ENCODE measurements around the gene GIGYF2.

DNA sequence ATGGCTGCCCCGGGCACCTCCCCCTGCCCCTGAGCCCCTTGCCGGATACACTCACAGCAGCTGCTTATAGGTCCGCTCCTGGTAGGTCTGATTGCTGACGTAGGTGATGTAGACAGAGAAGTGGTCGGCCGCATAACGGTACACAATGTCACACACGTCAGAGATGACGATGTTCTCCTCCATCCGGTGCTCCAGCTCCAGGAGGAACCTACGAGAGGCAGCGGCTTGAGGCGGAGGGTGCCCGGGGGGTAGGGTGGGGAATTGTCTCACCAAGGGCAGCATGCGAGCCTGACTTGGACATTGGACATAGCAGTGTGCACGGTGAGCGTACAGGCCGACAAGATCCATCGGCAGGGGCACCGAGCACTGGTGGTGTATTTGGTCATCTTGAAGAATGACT, 195.7 kb downstream of the GIGYF2 start:
- TF ChIP-seq NFIC (IDR thresholded peaks at IDR 0.05) (no peak), EP300 (IDR thresholded peaks at IDR 0.05; ENCODE audit: borderline replicate concordance) (no peak)

Measured in Ishikawa (cell line).